ENCODE data around the gene CAMTA1.

DNA sequence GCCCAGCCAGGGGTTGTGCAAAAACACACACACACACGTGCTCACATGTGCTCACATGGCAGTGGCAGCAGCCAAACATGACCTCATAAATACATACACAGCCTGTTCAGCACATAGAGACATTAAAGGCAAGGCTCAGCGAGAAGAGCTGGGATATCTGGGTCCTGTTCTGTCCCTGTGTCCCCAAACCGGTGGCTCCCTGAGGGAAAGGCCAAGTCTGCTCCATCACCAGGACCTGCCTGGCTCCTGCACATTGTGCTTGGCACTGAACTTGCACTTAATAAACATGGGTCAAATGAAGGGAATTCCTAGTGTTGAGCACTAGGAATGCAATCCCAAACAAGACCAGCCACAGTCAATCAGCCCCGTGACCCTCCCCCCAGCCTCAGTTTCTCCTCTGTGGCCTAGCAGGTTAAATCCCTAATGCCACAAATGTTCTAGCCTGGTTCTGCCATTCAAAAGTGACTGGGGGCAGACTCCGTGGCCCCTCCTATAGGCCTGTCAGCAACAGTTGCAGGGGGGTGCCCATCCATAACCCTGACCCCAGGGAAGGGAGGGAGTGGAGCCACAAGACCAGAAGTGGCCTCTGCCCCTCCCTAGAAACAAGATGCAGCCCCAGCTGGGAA, 825.0 kb downstream of the CAMTA1 start:
- no peak for TF ChIP-seq POLR2A (IDR thresholded peaks at IDR 0.05)
- TF ChIP-seq, protein P1, sequence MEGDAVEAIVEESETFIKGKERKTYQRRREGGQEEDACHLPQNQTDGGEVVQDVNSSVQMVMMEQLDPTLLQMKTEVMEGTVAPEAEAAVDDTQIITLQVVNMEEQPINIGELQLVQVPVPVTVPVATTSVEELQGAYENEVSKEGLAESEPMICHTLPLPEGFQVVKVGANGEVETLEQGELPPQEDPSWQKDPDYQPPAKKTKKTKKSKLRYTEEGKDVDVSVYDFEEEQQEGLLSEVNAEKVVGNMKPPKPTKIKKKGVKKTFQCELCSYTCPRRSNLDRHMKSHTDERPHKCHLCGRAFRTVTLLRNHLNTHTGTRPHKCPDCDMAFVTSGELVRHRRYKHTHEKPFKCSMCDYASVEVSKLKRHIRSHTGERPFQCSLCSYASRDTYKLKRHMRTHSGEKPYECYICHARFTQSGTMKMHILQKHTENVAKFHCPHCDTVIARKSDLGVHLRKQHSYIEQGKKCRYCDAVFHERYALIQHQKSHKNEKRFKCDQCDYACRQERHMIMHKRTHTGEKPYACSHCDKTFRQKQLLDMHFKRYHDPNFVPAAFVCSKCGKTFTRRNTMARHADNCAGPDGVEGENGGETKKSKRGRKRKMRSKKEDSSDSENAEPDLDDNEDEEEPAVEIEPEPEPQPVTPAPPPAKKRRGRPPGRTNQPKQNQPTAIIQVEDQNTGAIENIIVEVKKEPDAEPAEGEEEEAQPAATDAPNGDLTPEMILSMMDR (IDR thresholded peaks at IDR 0.05): no peak
- no peak for TF ChIP-seq POLR2AphosphoS5 (IDR thresholded peaks at IDR 0.05)

Measured in stomach (tissue), 4 donors.